Neural cell (in vitro differentiated cells): ENCODE results near the gene ZNF200. TPM values are rescaled to one million over a fixed set of nuclear protein-coding genes. Genes with fewer than 3 reads are reported as not detected.

Experiments
- H2AFZ ChIP-seq: fragments of 200-600, 300-800 bp; sonication (generic), shearing (Covaris generic); 2 replicates; pipeline ENCODE4 v1.6.0; 2014; ENCODE audit warnings: low read depth, mild to moderate bottlenecking, antibody characterized with exemption, low read length, moderate library complexity
- H3F3A ChIP-seq: fragments of 200-600 bp; shearing (Covaris generic); 2 replicates; pipeline ENCODE4 v1.6.1; 2016; ENCODE audit warnings: mild to moderate bottlenecking, moderate library complexity, mixed read lengths, antibody characterized with exemption, low read length; ENCODE audit not compliant: insufficient read depth, poor library complexity, severe bottlenecking
- H3K27ac ChIP-seq: fragments of 200-600, 300-800 bp; sonication (generic), shearing (Covaris generic); 2 replicates; pipeline ENCODE4 v1.5.1; 2014; ENCODE audit warnings: mild to moderate bottlenecking, low read length, moderate library complexity
- H3K27me3 ChIP-seq: fragments of 300-800, 200-600 bp; sonication (generic), shearing (Covaris generic); 2 replicates; pipeline ENCODE4 v1.6.0; 2014; ENCODE audit warnings: mild to moderate bottlenecking, low read depth, low read length, moderate library complexity; ENCODE audit not compliant: insufficient read depth
- H3K36me3 ChIP-seq: fragments of 300-800, 200-600 bp; sonication (generic), shearing (Covaris generic); 2 replicates; pipeline ENCODE4 v1.5.1; 2014; ENCODE audit warnings: mild to moderate bottlenecking, antibody characterized with exemption, low read length, moderate library complexity; ENCODE audit not compliant: insufficient read depth
- H3K4me2 ChIP-seq: fragments of 300-800, 200-600 bp; sonication (generic), shearing (Covaris generic); 2 replicates; pipeline ENCODE4 v1.6.0; 2014; ENCODE audit warnings: mild to moderate bottlenecking, low read length
- H3K4me3 ChIP-seq: fragments of 300-800, 200-600 bp; sonication (generic), shearing (Covaris generic); 2 replicates; pipeline ENCODE4 v1.5.1; 2014; ENCODE audit warnings: mild to moderate bottlenecking, low read length, moderate library complexity
- H3K79me2 ChIP-seq: fragments of 200-600 bp; shearing (Covaris generic); replicated peaks from 2 replicates; pipeline ENCODE4 v1.6.0; 2014; ENCODE audit warnings: mild to moderate bottlenecking, low read length, moderate library complexity; ENCODE audit not compliant: insufficient read depth
- H3K9ac ChIP-seq: fragments of 300-800, 200-600 bp; sonication (generic), shearing (Covaris generic); 2 replicates; pipeline ENCODE4 v1.6.1; 2016; ENCODE audit warnings: mild to moderate bottlenecking, low read length, mixed read lengths
- H3K9me2 ChIP-seq: fragments of 200-600 bp; shearing (Covaris generic); 2 replicates; pipeline ENCODE4 v1.6.1; 2016; ENCODE audit warnings: mild to moderate bottlenecking, low read length, mixed read lengths; ENCODE audit not compliant: insufficient read depth
- H3K9me3 ChIP-seq: fragments of 200-600, 300-800 bp; sonication (generic), shearing (Covaris generic); 2 replicates; pipeline ENCODE4 v1.6.1; 2016; ENCODE audit warnings: mild to moderate bottlenecking, mixed run types, low read length, moderate library complexity, mixed read lengths
- H4K20me1 ChIP-seq: fragments of 200-600 bp; shearing (Covaris generic); 2 replicates; pipeline ENCODE4 v1.6.1; 2016; ENCODE audit warnings: mild to moderate bottlenecking, mixed run types; ENCODE audit not compliant: insufficient read depth
- CTCF ChIP-seq: fragments of 450-650 bp; IDR thresholded peaks from 2 replicates; pipeline ENCODE4 v1.5.1; 2014; ENCODE audit warnings: antibody characterized with exemption, mild to moderate bottlenecking, moderate library complexity; ENCODE audit not compliant: poor library complexity, severe bottlenecking
- EP300 ChIP-seq: fragments of 450-650 bp; conservative IDR thresholded peaks from 2 replicates; pipeline ENCODE4 v1.6.1; 2014; ENCODE audit warnings: antibody characterized with exemption, mild to moderate bottlenecking, moderate library complexity; ENCODE audit not compliant: poor library complexity, severe bottlenecking
- EZH2 ChIP-seq: fragments of 200-600, 300-800 bp; shearing (Covaris generic), sonication (generic); IDR thresholded peaks from 2 replicates; pipeline ENCODE4 v1.6.1; 2014; ENCODE audit warnings: antibody characterized with exemption, low read length, borderline replicate concordance, mild to moderate bottlenecking; ENCODE audit not compliant: insufficient read depth, poor library complexity, severe bottlenecking
- MXI1 ChIP-seq: fragments of 450-650 bp; conservative IDR thresholded peaks from 2 replicates; pipeline ENCODE4 v1.6.1; 2014; ENCODE audit warnings: antibody characterized with exemption, mild to moderate bottlenecking; ENCODE audit not compliant: poor library complexity, severe bottlenecking
- POLR2AphosphoS5 ChIP-seq: IDR thresholded peaks from 2 replicates; pipeline ENCODE4 v1.6.1; 2012
- RAD21 ChIP-seq: fragments of 450-650 bp; conservative IDR thresholded peaks from 2 replicates; pipeline ENCODE4 v1.6.1; 2014; ENCODE audit warnings: antibody characterized with exemption, mild to moderate bottlenecking, moderate library complexity
- REST ChIP-seq: IDR thresholded peaks from 2 replicates; pipeline ENCODE4 v1.6.1; 2012; ENCODE audit warnings: borderline replicate concordance
- SMC3 ChIP-seq: fragments of 450-650 bp; conservative IDR thresholded peaks from 2 replicates; pipeline ENCODE4 v1.6.1; 2014; ENCODE audit warnings: antibody characterized with exemption, mild to moderate bottlenecking, moderate library complexity; ENCODE audit not compliant: poor library complexity
- TAF1 ChIP-seq: IDR thresholded peaks from 2 replicates; pipeline ENCODE4 v1.6.1; 2012; ENCODE audit warnings: low read depth
- polyA plus RNA-seq: library from polyadenylated mRNA; depleted of rRNA; stranded (reverse); fragments of >200 nt; gene quantifications from 2 replicates; pipeline ENCODE4 v1.2.3, GENCODE V29; 2014

ZNF200 gene
- polyA plus RNA-seq, 1 donor from 2014 or later = 20.8 TPM

GRCh38 chr16:3246002-3246401, 11.0 kb upstream of the ZNF200 start:
- Histone ChIP-seq H3K9me3 (no peaks in the 10 kb centered on the region), H3K27me3 (no peaks in the 10 kb centered on the region), H3K79me2 (no peaks in the 10 kb centered on the region), H3K4me3 (no peak overlapping the region), H3K4me2 (no peak overlapping the region), H4K20me1 (no peaks in the 10 kb centered on the region), H3F3A (no peaks in the 10 kb centered on the region), H3K9ac (no peak overlapping the region), H3K9me2 (no peaks in the 10 kb centered on the region), H2AFZ (no peak overlapping the region), H3K27ac (no peak overlapping the region), H3K36me3 (no peaks in the 10 kb centered on the region)
- TF ChIP-seq CTCF = no peak
- TF ChIP-seq TAF1 = no peak
- no peak for TF ChIP-seq RAD21
- no peak for TF ChIP-seq REST
- TF ChIP-seq MXI1 = no peak
- no peak for TF ChIP-seq EZH2
- no peak for TF ChIP-seq EP300
- TF ChIP-seq POLR2AphosphoS5 = no peak
- no peak for TF ChIP-seq SMC3

- no peak for TF ChIP-seq EZH2
- no peak for TF ChIP-seq TAF1
- no peak for TF ChIP-seq POLR2AphosphoS5
- no peak for TF ChIP-seq REST
- TF ChIP-seq RAD21 = no peak
- no peak for TF ChIP-seq MXI1
- TF ChIP-seq CTCF = no peak
- no peak for TF ChIP-seq EP300
- TF ChIP-seq SMC3 = no peak
- Histone ChIP-seq H3K4me3 (no peak overlapping the region), H4K20me1 (no peaks in the 10 kb centered on the region), H3K9ac (no peak overlapping the region), H3K36me3 (no peaks in the 10 kb centered on the region), H2AFZ (no peak overlapping the region), H3F3A (no peaks in the 10 kb centered on the region), H3K27me3 (no peaks in the 10 kb centered on the region), H3K4me2 (no peak overlapping the region), H3K27ac (no peak overlapping the region), H3K9me3 (no peaks in the 10 kb centered on the region), H3K9me2 (no peaks in the 10 kb centered on the region), H3K79me2 (no peaks in the 10 kb centered on the region)
Measured at GRCh38 chr16:3243882-3244281, 8.9 kb upstream of the ZNF200 start.
